ENCODE results near the gene SERPINA6. TPM values are rescaled to one million over a fixed set of nuclear protein-coding genes. Genes with fewer than 3 reads are reported as not detected.

Gene SERPINA6
- total RNA-seq, 1 experiment from 2014 or later = 4.5 TPM

DNA sequence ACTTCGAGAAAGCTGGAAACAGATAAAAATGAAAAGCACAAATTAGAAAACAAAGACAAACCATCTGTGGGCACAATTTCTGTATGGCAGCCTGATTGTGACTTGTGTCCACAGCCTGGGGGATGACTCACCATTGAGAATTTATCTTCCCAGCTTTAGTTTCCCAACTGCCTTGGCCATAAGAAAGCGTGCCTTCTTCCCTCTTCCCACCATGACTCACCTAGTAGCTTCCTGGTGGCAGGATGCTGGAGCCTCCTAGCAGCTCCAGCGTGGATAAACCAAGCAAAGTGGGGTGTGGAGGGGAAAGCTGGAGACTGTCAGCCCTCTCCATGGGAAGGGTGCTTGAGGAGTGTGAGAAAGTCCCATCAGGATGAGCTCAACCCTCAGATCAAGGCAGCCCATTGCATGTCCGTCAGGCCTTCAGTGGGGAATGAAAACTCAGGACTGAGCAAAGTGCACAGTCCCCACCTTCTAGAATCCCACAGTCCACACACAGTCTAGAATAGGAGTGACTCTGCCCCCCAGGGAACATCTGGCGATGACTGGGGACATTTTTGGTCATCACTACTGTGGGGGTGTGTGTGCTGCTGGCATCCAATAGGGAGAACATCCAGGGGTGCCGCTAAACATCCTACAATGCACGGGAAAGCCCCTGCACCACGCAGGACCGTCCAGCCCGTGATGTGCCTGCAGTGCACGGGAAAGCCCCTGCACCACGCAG is 22.4 kb upstream of the SERPINA6 start:
- no TSS peak for BruUV-seq (replicated peaks)
- Mint-ChIP-seq H3K36me3 (ENCODE audit: insufficient read depth, unreplicated experiment) (peaks cover 21% of the 10 kb centered on the region), H3K4me3 (ENCODE audit: low read depth, unreplicated experiment) (no peak overlapping the region), H3K4me1 (ENCODE audit: low read depth, unreplicated experiment) (peaks cover 32% of the 10 kb centered on the region), H3K9me3 (ENCODE audit: low read depth, unreplicated experiment) (peaks cover 4% of the 10 kb centered on the region), H3K27me3 (ENCODE audit: unreplicated experiment) (no peaks in the 10 kb centered on the region), H3K27ac (ENCODE audit: unreplicated experiment) (no peak overlapping the region)
- peak; percentile 58 for DNase-seq
- TF ChIP-seq, protein P1, sequence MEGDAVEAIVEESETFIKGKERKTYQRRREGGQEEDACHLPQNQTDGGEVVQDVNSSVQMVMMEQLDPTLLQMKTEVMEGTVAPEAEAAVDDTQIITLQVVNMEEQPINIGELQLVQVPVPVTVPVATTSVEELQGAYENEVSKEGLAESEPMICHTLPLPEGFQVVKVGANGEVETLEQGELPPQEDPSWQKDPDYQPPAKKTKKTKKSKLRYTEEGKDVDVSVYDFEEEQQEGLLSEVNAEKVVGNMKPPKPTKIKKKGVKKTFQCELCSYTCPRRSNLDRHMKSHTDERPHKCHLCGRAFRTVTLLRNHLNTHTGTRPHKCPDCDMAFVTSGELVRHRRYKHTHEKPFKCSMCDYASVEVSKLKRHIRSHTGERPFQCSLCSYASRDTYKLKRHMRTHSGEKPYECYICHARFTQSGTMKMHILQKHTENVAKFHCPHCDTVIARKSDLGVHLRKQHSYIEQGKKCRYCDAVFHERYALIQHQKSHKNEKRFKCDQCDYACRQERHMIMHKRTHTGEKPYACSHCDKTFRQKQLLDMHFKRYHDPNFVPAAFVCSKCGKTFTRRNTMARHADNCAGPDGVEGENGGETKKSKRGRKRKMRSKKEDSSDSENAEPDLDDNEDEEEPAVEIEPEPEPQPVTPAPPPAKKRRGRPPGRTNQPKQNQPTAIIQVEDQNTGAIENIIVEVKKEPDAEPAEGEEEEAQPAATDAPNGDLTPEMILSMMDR (IDR thresholded peaks at IDR 0.05; ENCODE audit: unreplicated experiment) = no peak
- CTCF ChIA-PET = no interaction called here
- intact Hi-C loops (cut with micrococcal nuclease; ENCODE audit: unreplicated experiment) = no loop called here

DNA sequence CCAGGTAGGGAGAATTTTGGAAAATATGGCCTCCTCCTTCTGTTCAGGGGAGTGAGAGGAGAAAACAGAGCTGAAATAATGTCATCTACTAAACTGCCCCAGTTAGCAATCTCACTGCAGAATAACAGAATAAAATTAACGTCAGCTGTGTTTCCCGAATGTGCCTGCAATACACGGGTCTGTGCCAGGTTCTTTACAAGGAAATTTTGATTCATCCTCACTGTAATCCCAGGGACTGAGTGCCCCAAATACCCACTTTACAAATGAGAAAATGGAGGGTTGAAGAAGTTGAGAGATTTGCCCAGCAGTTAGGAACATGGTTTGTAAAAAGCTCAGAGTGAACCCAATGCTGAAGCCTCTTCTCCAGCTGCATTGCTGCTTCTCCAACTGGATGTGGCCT is 21.3 kb upstream of the SERPINA6 start:
- Mint-ChIP-seq H3K36me3 (ENCODE audit: insufficient read depth, unreplicated experiment) (peaks cover 21% of the 10 kb centered on the region), H3K9me3 (ENCODE audit: low read depth, unreplicated experiment) (peaks cover 4% of the 10 kb centered on the region), H3K27ac (ENCODE audit: unreplicated experiment) (no peak overlapping the region), H3K27me3 (ENCODE audit: unreplicated experiment) (no peaks in the 10 kb centered on the region), H3K4me1 (ENCODE audit: low read depth, unreplicated experiment) (peaks cover 38% of the 10 kb centered on the region), H3K4me3 (ENCODE audit: low read depth, unreplicated experiment) (no peak overlapping the region)
- no TSS peak for BruUV-seq (replicated peaks)
- no peak for DNase-seq
- intact Hi-C loops (cut with micrococcal nuclease; ENCODE audit: unreplicated experiment) = loop anchor here (5.0 kb wide), 1 partner anchor 48 kb away; no protein-coding TSS in a partner anchor
- TF ChIP-seq, protein P1 (IDR thresholded peaks at IDR 0.05; ENCODE audit: unreplicated experiment) = no peak
- CTCF ChIA-PET = interaction anchor here (0.6 kb wide), 2 partner anchors 11 to 204 kb away, joined by 3 to 5 read pairs; no protein-coding TSS in a partner anchor

DNA sequence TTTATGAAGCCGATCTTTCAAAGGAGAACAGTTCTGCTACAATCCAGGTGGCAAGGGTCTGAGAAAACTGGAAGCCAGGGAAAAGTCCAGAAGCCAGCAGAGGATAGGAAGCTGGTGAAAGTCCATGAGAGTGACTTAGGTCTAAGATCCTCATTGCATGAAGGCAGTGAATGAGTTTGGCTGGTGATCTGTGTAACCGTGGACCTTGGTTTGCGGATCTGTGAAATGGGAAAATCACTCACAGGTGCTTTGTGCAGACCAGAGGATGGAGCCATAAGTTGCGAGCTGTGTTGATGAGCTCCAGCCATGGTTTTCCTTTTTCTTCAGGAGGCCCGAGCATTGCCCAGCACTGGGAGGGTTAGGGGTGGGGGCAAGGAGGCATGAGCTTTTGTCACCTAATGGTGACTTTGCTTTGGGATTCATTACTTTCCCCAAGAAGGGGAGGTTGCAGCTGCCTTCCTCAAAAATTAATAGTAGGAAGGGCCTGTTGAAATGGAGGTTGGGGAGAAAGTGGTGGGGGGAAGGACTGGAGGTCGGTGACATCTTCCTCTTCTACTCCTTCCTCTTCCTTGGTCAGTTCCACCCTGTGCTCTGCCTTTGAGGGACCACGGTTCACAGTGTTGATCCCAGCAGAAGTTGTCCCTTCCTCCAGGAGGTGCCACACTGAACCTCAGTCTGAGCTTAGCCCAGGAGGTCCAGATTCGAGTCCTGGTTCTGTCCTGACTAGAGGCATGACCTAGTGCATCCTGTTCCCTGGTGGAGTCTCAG is 20.3 kb upstream of the SERPINA6 start:
- no peak overlapping the region for H3K27ac Mint-ChIP-seq (ENCODE audit: unreplicated experiment)
- CTCF ChIA-PET = interaction anchor here (0.6 kb wide), 1 partner anchor 203 kb away, joined by 5 read pairs; no protein-coding TSS in a partner anchor
- intact Hi-C loops (cut with micrococcal nuclease; ENCODE audit: unreplicated experiment) = loop anchor here (5.0 kb wide), 1 partner anchor 49 kb away; no protein-coding TSS in a partner anchor
- no peaks in the 10 kb centered on the region for H3K27me3 Mint-ChIP-seq (ENCODE audit: unreplicated experiment)
- peaks cover 38% of the 10 kb centered on the region for H3K4me1 Mint-ChIP-seq (ENCODE audit: low read depth, unreplicated experiment)
- peaks cover 21% of the 10 kb centered on the region for H3K36me3 Mint-ChIP-seq (ENCODE audit: insufficient read depth, unreplicated experiment)
- BruUV-seq (replicated peaks) = no TSS peak
- H3K9me3 Mint-ChIP-seq (ENCODE audit: low read depth, unreplicated experiment) = peaks cover 4% of the 10 kb centered on the region
- TF ChIP-seq, protein P1 (IDR thresholded peaks at IDR 0.05; ENCODE audit: unreplicated experiment) = no peak
- no peak for DNase-seq
- no peak overlapping the region for H3K4me3 Mint-ChIP-seq (ENCODE audit: low read depth, unreplicated experiment)

DNA sequence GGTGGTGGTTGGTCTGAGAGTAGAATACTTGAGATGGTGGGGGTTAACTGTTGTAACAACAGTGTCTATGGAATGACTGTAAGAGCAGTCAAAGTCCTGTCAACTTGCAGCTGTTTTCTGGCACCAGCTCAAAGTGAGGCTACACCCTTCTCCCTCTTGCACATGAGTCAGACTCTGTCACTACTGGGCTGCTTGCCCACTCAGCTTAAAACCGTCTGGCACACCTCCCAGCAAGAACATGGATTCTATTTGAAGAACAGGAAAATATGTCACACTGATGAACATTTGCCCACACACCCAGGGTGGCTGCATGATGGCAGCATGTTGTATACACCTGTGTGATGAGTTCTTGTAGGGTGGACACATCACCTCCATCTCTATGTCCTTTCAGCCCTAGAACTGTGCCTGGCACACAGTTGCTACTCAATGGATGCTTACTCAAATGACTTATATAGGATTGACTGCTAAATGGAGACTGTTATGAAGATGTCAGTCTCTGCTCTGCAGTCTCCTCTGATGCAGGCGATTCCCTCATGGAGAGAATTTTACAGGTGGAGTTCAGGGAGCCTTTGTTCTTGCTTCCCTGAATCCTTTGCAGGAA is 19.3 kb upstream of the SERPINA6 start:
- TF ChIP-seq, protein P1 (IDR thresholded peaks at IDR 0.05; ENCODE audit: unreplicated experiment) = no peak
- peaks cover 26% of the 10 kb centered on the region for H3K36me3 Mint-ChIP-seq (ENCODE audit: insufficient read depth, unreplicated experiment)
- peak overlapping the region; percentile 40 for H3K4me3 Mint-ChIP-seq (ENCODE audit: low read depth, unreplicated experiment)
- no peaks in the 10 kb centered on the region for H3K27me3 Mint-ChIP-seq (ENCODE audit: unreplicated experiment)
- H3K9me3 Mint-ChIP-seq (ENCODE audit: low read depth, unreplicated experiment) = peaks cover 7% of the 10 kb centered on the region
- H3K4me1 Mint-ChIP-seq (ENCODE audit: low read depth, unreplicated experiment) = peaks cover 38% of the 10 kb centered on the region
- BruUV-seq (replicated peaks) = no TSS peak
- peak overlapping the region; percentile 77 for H3K27ac Mint-ChIP-seq (ENCODE audit: unreplicated experiment)
- DNase-seq = peak; percentile 88
- intact Hi-C loops (cut with micrococcal nuclease; ENCODE audit: unreplicated experiment) = loop anchor here (5.0 kb wide), 1 partner anchor 50 kb away; no protein-coding TSS in a partner anchor
- CTCF ChIA-PET = interaction anchor here (0.8 to 1.4 kb wide), 9 partner anchors 14 to 257 kb away, joined by 3 to 4 read pairs (median 3); partner anchors contain the start of genes SERPINA1, SERPINA10 and SERPINA6

All from Calu3 (cell line).